HL-60 (cell line): ENCODE measurements around the gene HOXD13.

Experiments used
- DNase-seq, 2 experiments: peaks; one replicate each; pipeline ENCODE4 v3.0.0-alpha.2; 2010 to 2020; ENCODE audit warnings: low read depth in 1 of 2, low spot score in 1 of 2
- H3K27ac ChIP-seq: fragments of 250-450 bp; sonication (Bioruptor Pico); replicated peaks from 2 replicates; pipeline ENCODE4 v1.5.1; 2020; ENCODE audit warnings: mild to moderate bottlenecking, moderate library complexity
- H3K27me3 ChIP-seq: fragments of 250-450 bp; sonication (Bioruptor Pico); 2 replicates; pipeline ENCODE4 v1.5.1; 2021; ENCODE audit warnings: mild to moderate bottlenecking, moderate library complexity; ENCODE audit not compliant: insufficient read depth, poor library complexity, severe bottlenecking
- H3K4me3 ChIP-seq: replicated peaks from 2 replicates; pipeline ENCODE4 v1.5.1; 2011; ENCODE audit warnings: mild to moderate bottlenecking, control low read depth, low read length; ENCODE audit not compliant: insufficient read depth
- CTCF ChIP-seq: IDR thresholded peaks from one replicate; pipeline ENCODE4 v1.5.1; 2011; ENCODE audit warnings: low read length, control low read depth, inconsistent platforms; ENCODE audit not compliant: insufficient read depth
- GABPA ChIP-seq: IDR thresholded peaks from 2 replicates; pipeline ENCODE4 v1.6.1; 2012; ENCODE audit warnings: low read depth
- POLR2AphosphoS5 ChIP-seq: IDR thresholded peaks from 2 replicates; pipeline ENCODE4 v1.6.1; 2012; ENCODE audit warnings: low read depth
- REST ChIP-seq: IDR thresholded peaks from 2 replicates; pipeline ENCODE4 v1.6.1; 2012; ENCODE audit warnings: low read depth; ENCODE audit not compliant: insufficient replicate concordance
- SPI1 ChIP-seq: IDR thresholded peaks from 2 replicates; pipeline ENCODE4 v1.6.1; 2012; ENCODE audit warnings: low read depth, mild to moderate bottlenecking, borderline replicate concordance

Gene HOXD13

GRCh38 chr2:176130957-176131847 lies 38.7 kb downstream of the HOXD13 start:
- no peak overlapping the region for H3K27ac ChIP-seq
- TF ChIP-seq POLR2AphosphoS5 (no peak), CTCF (no peak), SPI1 (no peak), REST (no peak)
- peaks cover 83% of the 10 kb centered on the region for H3K27me3 ChIP-seq
- no peak overlapping the region for H3K4me3 ChIP-seq
- no peak for DNase-seq

GRCh38 chr2:176131848-176132158 lies 39.3 kb downstream of the HOXD13 start:
- no peak overlapping the region for H3K27ac ChIP-seq
- DNase-seq: no peak
- H3K4me3 ChIP-seq: no peak overlapping the region
- peaks cover 81% of the 10 kb centered on the region for H3K27me3 ChIP-seq
- TF ChIP-seq CTCF (no peak), REST (no peak), SPI1 (no peak), GABPA (no peak), POLR2AphosphoS5 (no peak)

- DNase-seq: no peak
- no peak overlapping the region for H3K4me3 ChIP-seq
- H3K27ac ChIP-seq: no peak overlapping the region
- peaks cover 83% of the 10 kb centered on the region for H3K27me3 ChIP-seq
- no peak for TF ChIP-seq SPI1
- no peak for TF ChIP-seq REST
- no peak for TF ChIP-seq CTCF
- no peak for TF ChIP-seq POLR2AphosphoS5
Observed at GRCh38 chr2:176132205-176133171, 40.0 kb downstream of the HOXD13 start.
